ENCODE data around the gene PTCRA.

DNA sequence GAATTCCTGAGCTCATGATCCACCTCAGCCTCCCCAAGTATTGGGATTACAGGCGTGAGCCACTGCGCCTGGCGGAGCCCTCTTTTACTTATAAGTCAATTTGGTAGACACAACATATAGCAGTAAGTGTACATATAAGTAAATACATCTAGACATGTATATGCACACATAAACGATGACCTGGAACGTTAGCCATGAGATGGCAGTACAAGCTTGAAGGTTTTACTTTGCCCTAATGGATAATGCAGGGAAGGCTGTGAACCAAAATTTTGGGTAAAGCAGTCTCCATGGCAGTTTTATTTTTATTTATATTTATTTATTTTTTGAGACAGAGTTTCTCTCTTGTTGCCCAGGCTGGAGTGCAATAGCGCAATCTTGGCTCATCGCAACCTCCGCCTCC lies 42.3 kb downstream of the PTCRA start:
- TF ChIP-seq, protein P1, sequence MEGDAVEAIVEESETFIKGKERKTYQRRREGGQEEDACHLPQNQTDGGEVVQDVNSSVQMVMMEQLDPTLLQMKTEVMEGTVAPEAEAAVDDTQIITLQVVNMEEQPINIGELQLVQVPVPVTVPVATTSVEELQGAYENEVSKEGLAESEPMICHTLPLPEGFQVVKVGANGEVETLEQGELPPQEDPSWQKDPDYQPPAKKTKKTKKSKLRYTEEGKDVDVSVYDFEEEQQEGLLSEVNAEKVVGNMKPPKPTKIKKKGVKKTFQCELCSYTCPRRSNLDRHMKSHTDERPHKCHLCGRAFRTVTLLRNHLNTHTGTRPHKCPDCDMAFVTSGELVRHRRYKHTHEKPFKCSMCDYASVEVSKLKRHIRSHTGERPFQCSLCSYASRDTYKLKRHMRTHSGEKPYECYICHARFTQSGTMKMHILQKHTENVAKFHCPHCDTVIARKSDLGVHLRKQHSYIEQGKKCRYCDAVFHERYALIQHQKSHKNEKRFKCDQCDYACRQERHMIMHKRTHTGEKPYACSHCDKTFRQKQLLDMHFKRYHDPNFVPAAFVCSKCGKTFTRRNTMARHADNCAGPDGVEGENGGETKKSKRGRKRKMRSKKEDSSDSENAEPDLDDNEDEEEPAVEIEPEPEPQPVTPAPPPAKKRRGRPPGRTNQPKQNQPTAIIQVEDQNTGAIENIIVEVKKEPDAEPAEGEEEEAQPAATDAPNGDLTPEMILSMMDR (IDR thresholded peaks at IDR 0.05): no peak
- TF ChIP-seq POLR2A (IDR thresholded peaks at IDR 0.05): no peak
